ENCODE results near the gene ATP6V0D1. TPM values are rescaled to one million over a fixed set of nuclear protein-coding genes. Genes with fewer than 3 reads are reported as not detected.

Gene ATP6V0D1
- total and polyA plus RNA-seq, 11 donors: 18.6 to 141 (median 68.5) TPM

GRCh38 chr16:67411339-67411738 lies 69.6 kb downstream of the ATP6V0D1 start:
- WGBS, 4 donors: 92 to 97% (median 96%) methylated on average over 3 of the region's 3 CpGs
- H3K27ac ChIP-seq: no peak overlapping the region
- intact Hi-C loops (cut with DNase I): no loop called here
- H3K36me3 ChIP-seq: no peaks in the 10 kb centered on the region
- no peaks in the 10 kb centered on the region for H3K27me3 ChIP-seq
- no peak for ATAC-seq
- H3K9me3 ChIP-seq: no peaks in the 10 kb centered on the region
- H3K4me3 ChIP-seq: no peak overlapping the region
- no peak for DNase-seq
- H3K4me1 ChIP-seq: peaks cover 0 to 31% (median 20%) of the 10 kb centered on the region in 12 donors
- TF ChIP-seq CTCF (IDR thresholded peaks at IDR 0.05): no peak
- TF ChIP-seq POLR2A (IDR thresholded peaks at IDR 0.05): no peak

GRCh38 chr16:67409631-67410030 lies 71.3 kb downstream of the ATP6V0D1 start:
- ATAC-seq (no peak), DNase-seq (no peak)
- H3K9me3 ChIP-seq: no peaks in the 10 kb centered on the region
- peaks cover 0 to 36% (median 18%) of the 10 kb centered on the region in 12 donors for H3K4me1 ChIP-seq
- no peak overlapping the region for H3K4me3 ChIP-seq
- H3K27ac ChIP-seq: no peak overlapping the region
- WGBS, 4 donors: 83 to 91% (median 88%) methylated on average over 3 to 9 of the region's 9 CpGs
- no peak for TF ChIP-seq POLR2A (IDR thresholded peaks at IDR 0.05)
- TF ChIP-seq CTCF (IDR thresholded peaks at IDR 0.05): no peak
- no peaks in the 10 kb centered on the region for H3K27me3 ChIP-seq
- H3K36me3 ChIP-seq: no peaks in the 10 kb centered on the region
- intact Hi-C loops (cut with DNase I): no loop called here

GRCh38 chr16:67407788-67408452 lies 73.0 kb downstream of the ATP6V0D1 start:
- TF ChIP-seq POLR2A (IDR thresholded peaks at IDR 0.05): no peak
- TF ChIP-seq CTCF (IDR thresholded peaks at IDR 0.05): no peak
- H3K4me3 ChIP-seq: no peak overlapping the region
- no peaks in the 10 kb centered on the region for H3K9me3 ChIP-seq
- WGBS, 4 donors: 86 to 91% (median 90%) methylated on average over 6 of the region's 6 CpGs
- peaks cover 0 to 33% (median 18%) of the 10 kb centered on the region in 12 donors for H3K4me1 ChIP-seq
- no peak for ATAC-seq
- intact Hi-C loops (cut with DNase I): no loop called here
- no peaks in the 10 kb centered on the region for H3K27me3 ChIP-seq
- H3K27ac ChIP-seq: peak overlapping the region in 1 of 12 donors; percentile 75
- DNase-seq: no peak
- no peaks in the 10 kb centered on the region for H3K36me3 ChIP-seq

- H3K27ac ChIP-seq: peak overlapping the region in 10 of 12 donors; percentile 48 to 87 (median 74)
- 76 to 98% (median 89%) methylated on average over 3 to 7 of the region's 7 CpGs for WGBS, 4 donors
- peaks cover 0 to 33% (median 18%) of the 10 kb centered on the region in 12 donors for H3K4me1 ChIP-seq
- H3K4me3 ChIP-seq: no peak overlapping the region
- TF ChIP-seq POLR2A (IDR thresholded peaks at IDR 0.05): no peak
- no peak for TF ChIP-seq CTCF (IDR thresholded peaks at IDR 0.05)
- H3K36me3 ChIP-seq: no peaks in the 10 kb centered on the region
- no peak for DNase-seq
- ATAC-seq: no peak
- no peaks in the 10 kb centered on the region for H3K9me3 ChIP-seq
- no peaks in the 10 kb centered on the region for H3K27me3 ChIP-seq
- intact Hi-C loops (cut with DNase I): no loop called here
Observed at GRCh38 chr16:67407176-67407787, 73.7 kb downstream of the ATP6V0D1 start.
